ENCODE results near the gene DKC1. TPM values are rescaled to one million over a fixed set of nuclear protein-coding genes. Genes with fewer than 3 reads are reported as not detected.

DKC1 gene
- total RNA-seq, 1 experiment from 2014 or later: 123 TPM

DNA sequence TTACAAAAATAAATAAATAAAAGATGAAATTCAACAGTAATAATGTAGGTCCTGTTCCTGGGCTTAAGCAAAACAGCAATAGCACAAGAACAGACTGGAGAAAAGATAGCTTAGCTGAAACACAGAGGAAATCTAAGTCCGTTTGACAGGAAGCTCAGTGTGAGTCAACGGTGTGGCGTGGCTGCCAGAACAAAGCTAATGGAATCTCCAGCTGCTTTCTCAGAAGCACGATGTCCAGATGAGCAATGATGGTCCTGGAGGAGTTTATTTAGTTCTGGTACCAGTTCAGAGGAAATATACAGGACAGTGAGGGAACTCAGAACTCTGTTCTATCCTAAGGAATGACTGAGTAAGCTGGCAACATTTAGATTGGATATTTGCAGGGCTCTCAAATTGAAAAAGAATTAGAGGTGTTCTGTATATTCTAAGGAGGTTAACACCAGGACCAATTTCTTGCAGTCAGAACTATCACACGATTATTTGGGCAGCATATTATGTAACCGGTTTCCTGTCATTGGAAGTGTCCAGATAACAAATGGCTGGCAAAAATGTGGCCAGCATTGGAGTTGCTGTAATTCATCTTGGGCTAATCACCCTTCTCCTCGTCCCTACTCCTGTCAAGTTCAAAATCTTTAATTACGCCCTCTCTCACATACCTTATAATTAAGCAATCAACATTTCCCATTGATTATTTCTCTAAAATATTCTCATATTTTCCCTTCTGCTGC, 24.5 kb upstream of the DKC1 start:
- no peak for DNase-seq (ENCODE audit: low read depth, low spot score)
- no peak overlapping the region for H2AFZ ChIP-seq (ENCODE audit: low read depth, low read length, poor library complexity, severe bottlenecking)
- ChIA-PET POLR2A (interaction anchor here (0.7 kb wide), 1 partner anchor 24 kb away, joined by 3 read pairs; the partner anchor contains the start of gene DKC1), CTCF (interaction anchor here (2.4 kb wide), 1 partner anchor 11 kb away, joined by 9 read pairs; no protein-coding TSS in a partner anchor), RAD21 (ENCODE audit: low non-redundant PET in 1 of 2, low total read pairs in 2 of 2, uncharacterized antibody in 2 of 2, unreplicated experiment in 2 of 2) (no interaction called here)
- H3K9me2 ChIP-seq (ENCODE audit: insufficient read depth): no peaks in the 10 kb centered on the region
- no peak for ATAC-seq
- no peak overlapping the region for H3K27ac ChIP-seq (ENCODE audit: low read depth, low read length)
- no peak overlapping the region for H3K4me3 ChIP-seq (replicated peaks in 1 of 2; ENCODE audit: low read depth in 1 of 2, low read length in 2 of 2)
- H3K79me2 ChIP-seq (ENCODE audit: insufficient read depth, low read length): no peaks in the 10 kb centered on the region
- H3K27me3 ChIP-seq (ENCODE audit: insufficient read depth, low read length): no peaks in the 10 kb centered on the region
- H3K4me2 ChIP-seq (ENCODE audit: low read length): no peak overlapping the region
- BruUV-seq (replicated peaks): no TSS peak
- H3K9me3 ChIP-seq (ENCODE audit: control insufficient read depth in 1 of 2, insufficient read depth in 1 of 2, low read depth in 1 of 2, low read length in 2 of 2): no peaks in the 10 kb centered on the region
- H3K9ac ChIP-seq (ENCODE audit: low read length): no peak overlapping the region
- no peaks in the 10 kb centered on the region for H4K20me1 ChIP-seq (ENCODE audit: insufficient read depth)
- intact Hi-C loops (cut with micrococcal nuclease): no loop called here
- TF ChIP-seq JUND (IDR thresholded peaks at IDR 0.05) (no peak), EZH2 (IDR thresholded peaks at IDR 0.05) (no peak), ELF1 (IDR thresholded peaks at IDR 0.05; ENCODE audit: borderline replicate concordance, low read depth) (no peak), SP1 (IDR thresholded peaks at IDR 0.05; ENCODE audit: low read depth) (no peak), POLR2AphosphoS5 (IDR thresholded peaks at IDR 0.05; ENCODE audit: low read depth, low read length) (no peak), FOSL1 (IDR thresholded peaks at IDR 0.05; ENCODE audit: low read depth) (no peak), RAD21 (IDR thresholded peaks at IDR 0.05; ENCODE audit: low read depth) (no peak), SRF (IDR thresholded peaks at IDR 0.05; ENCODE audit: low read depth) (no peak), ZFX (IDR thresholded peaks at IDR 0.05) (no peak), EZH2phosphoT487 (IDR thresholded peaks at IDR 0.05; ENCODE audit: borderline replicate concordance) (no peak), CBX3 (IDR thresholded peaks at IDR 0.05; ENCODE audit: low read depth) (no peak), TCF7L2 (IDR thresholded peaks at IDR 0.05; ENCODE audit: borderline replicate concordance, extremely low read depth, insufficient read depth, insufficient read length) (no peak), SIN3A (IDR thresholded peaks at IDR 0.05; ENCODE audit: low read depth) (no peak), ZNF274 (IDR thresholded peaks at IDR 0.05; ENCODE audit: low read depth, low read length) (no peak), POLR2A (IDR thresholded peaks at IDR 0.05; ENCODE audit: borderline replicate concordance, extremely low read depth, insufficient read depth, insufficient read length) (no peak), YY1 (IDR thresholded peaks at IDR 0.05; ENCODE audit: extremely low read depth, insufficient replicate concordance, low read depth, low read length) (no peak), CEBPB (IDR thresholded peaks at IDR 0.05; ENCODE audit: low read depth) (no peak)
- TF ChIP-seq, protein P1, sequence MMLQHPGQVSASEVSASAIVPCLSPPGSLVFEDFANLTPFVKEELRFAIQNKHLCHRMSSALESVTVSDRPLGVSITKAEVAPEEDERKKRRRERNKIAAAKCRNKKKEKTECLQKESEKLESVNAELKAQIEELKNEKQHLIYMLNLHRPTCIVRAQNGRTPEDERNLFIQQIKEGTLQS (IDR thresholded peaks at IDR 0.05): no peak
- TF ChIP-seq, protein P2, sequence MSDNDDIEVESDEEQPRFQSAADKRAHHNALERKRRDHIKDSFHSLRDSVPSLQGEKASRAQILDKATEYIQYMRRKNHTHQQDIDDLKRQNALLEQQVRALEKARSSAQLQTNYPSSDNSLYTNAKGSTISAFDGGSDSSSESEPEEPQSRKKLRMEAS (IDR thresholded peaks at IDR 0.05): no peak
- no peaks in the 10 kb centered on the region for H3K36me3 ChIP-seq (ENCODE audit: control insufficient read depth in 1 of 2, insufficient read depth in 2 of 2, low read length in 2 of 2)
- no peaks in the 10 kb centered on the region for H3K4me1 ChIP-seq (ENCODE audit: control insufficient read depth in 1 of 2, insufficient read depth in 2 of 2, low read length in 2 of 2)

Data from HCT116 (cell line).